ENCODE measurements around the gene PLCH1.

PLCH1 gene, protein sequence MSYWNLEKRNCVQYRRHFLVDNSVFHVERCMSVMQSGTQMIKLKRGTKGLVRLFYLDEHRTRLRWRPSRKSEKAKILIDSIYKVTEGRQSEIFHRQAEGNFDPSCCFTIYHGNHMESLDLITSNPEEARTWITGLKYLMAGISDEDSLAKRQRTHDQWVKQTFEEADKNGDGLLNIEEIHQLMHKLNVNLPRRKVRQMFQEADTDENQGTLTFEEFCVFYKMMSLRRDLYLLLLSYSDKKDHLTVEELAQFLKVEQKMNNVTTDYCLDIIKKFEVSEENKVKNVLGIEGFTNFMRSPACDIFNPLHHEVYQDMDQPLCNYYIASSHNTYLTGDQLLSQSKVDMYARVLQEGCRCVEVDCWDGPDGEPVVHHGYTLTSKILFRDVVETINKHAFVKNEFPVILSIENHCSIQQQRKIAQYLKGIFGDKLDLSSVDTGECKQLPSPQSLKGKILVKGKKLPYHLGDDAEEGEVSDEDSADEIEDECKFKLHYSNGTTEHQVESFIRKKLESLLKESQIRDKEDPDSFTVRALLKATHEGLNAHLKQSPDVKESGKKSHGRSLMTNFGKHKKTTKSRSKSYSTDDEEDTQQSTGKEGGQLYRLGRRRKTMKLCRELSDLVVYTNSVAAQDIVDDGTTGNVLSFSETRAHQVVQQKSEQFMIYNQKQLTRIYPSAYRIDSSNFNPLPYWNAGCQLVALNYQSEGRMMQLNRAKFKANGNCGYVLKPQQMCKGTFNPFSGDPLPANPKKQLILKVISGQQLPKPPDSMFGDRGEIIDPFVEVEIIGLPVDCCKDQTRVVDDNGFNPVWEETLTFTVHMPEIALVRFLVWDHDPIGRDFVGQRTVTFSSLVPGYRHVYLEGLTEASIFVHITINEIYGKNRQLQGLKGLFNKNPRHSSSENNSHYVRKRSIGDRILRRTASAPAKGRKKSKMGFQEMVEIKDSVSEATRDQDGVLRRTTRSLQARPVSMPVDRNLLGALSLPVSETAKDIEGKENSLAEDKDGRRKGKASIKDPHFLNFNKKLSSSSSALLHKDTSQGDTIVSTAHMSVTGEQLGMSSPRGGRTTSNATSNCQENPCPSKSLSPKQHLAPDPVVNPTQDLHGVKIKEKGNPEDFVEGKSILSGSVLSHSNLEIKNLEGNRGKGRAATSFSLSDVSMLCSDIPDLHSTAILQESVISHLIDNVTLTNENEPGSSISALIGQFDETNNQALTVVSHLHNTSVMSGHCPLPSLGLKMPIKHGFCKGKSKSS (N-terminal part only)

DNA sequence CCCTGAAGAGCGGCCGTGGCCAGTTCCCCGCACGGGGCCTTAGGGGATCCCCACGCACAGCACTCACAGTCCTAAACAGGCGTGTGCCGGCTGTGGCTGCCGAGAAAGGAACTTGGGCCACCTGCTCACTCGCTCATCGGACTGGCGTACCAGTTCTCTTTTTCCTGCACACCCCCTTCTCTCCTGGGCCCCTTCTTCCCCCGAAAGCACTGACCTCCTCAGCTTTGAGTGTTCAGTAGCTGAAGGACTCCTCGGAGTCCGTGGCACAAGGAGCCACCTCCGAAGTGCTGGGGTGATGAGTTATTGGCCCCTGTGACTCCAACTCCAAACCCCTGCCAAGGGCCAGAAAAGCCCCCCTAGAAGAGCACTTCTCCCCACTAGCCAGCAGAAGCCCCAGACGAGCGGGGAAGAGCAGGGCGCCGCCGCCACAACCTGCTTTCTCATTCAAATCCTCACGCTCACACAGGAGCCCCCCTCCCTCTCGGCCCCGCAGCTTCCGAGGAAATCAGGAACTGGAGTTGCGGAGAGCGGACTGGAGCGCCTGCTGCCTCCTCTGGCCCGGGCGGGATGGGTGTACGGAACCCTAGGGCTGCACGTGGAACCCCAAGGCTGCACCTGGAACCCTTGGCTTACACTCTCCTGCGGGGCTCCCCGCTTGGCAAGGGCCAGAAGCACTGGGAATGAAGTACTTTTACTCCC, at the start of gene PLCH1:
Gene PLCH1 (minus strand): TSS at position 446 of the 699 bp plus-strand sequence. CDS start 40,847 bp downstream, outside the sequence.
- peak; percentile 82 for DNase-seq (ENCODE audit: low spot score)

GRCh38 chr3:155792532-155792931, 47.7 kb upstream of the PLCH1 start:
- DNase-seq (ENCODE audit: low spot score), result no peak

DNA sequence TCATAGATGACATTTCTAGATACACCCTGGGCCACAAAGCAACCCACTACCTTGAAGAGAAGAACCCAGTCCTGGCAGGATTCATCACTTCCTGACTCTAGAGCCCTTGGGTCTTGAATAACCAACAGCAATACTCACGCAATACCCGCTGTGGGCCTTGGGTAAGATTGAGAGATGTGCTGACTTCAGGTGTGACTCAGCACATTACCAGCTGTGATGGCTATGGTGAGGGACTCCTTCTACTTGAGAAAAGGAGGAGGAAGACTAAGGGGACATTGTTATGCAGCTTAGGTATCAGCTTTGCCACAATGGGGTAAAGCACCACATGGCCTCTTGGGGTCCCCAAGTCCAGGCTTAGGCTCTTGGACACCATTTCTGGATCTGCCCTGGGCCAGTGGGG, 46.3 kb upstream of the PLCH1 start:
- DNase-seq (ENCODE audit: low spot score), result no peak

DNA sequence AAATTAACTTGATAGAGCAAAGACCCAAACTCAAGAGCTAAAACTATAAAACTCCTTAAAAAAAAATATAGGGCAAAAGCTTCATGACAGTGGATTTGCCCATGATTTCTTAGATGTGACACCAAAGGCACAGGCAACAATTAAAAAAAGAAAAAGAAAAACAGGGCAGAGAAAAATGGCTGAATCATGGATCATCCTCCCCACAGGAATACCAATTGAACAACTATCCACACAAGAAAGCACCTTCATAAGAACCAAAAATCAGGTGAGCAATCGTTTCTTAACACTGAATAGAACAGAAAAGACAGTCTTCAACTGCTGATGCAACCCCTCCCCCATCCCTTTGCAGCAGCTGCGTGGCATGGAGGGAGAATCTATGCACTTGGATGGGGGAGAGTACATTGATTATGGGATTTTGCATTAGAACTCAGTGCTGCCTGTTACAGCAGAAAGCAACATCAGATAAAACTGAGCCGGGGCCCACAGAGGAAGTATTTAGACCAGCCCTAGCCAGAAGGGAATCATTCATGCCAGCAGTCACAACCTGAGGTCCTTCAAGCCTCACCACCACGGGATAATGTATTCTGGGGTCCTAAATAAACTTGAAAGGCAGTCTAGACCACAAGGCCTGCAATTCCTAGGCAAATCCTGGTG, 45.5 kb upstream of the PLCH1 start:
- no peak for DNase-seq (ENCODE audit: low spot score)

- no peak for DNase-seq (ENCODE audit: low spot score)
Observed at GRCh38 chr3:155785662-155786295, 40.9 kb upstream of the PLCH1 start.

GRCh38 chr3:155782390-155782953, 37.6 kb upstream of the PLCH1 start:
- DNase-seq (ENCODE audit: low spot score), result no peak

- DNase-seq (ENCODE audit: low spot score), result no peak
Observed at GRCh38 chr3:155780291-155780690, 35.4 kb upstream of the PLCH1 start.

DNA sequence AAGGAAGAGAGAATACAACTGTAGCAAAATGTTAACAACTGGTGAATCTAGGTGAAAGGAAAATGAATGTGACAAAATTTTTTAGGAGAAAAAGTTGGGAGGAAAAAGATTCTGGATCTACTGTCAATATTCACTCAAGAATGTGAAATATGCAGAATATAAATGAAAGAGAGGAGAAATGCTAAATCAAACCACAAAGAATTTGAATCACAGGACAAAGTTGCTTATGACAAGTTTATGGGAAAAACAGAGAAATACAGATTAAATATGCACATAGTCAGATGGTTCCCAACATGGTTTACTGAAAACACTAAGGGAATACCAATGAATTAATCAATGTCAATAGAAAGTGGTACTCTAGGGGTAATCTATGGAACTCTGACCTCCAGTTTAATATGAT, 33.6 kb upstream of the PLCH1 start:
- DNase-seq (ENCODE audit: low spot score), result no peak

GRCh38 chr3:155772801-155773200, 27.9 kb upstream of the PLCH1 start:
- DNase-seq (ENCODE audit: low spot score), result no peak

DNA sequence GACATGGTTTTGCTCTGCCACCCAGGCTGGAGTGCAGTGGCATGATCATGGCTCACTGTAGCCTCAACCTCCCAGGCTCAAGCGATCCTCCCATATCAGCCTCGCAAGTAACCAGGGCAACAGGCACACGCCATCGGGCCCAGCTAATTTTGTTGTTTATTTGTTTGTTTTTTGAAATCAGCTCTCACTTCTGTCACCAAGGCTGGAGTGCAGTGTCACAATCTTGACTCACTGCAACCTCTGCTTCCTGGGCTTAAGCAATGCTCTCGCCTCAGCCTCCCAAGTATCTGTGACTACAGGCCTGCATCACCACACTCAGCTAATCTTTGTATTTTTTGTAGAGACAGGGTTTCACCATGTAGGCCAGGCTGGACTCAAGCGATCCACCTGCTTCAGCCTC, 26.3 kb upstream of the PLCH1 start:
- no peak for DNase-seq (ENCODE audit: low spot score)

DNA sequence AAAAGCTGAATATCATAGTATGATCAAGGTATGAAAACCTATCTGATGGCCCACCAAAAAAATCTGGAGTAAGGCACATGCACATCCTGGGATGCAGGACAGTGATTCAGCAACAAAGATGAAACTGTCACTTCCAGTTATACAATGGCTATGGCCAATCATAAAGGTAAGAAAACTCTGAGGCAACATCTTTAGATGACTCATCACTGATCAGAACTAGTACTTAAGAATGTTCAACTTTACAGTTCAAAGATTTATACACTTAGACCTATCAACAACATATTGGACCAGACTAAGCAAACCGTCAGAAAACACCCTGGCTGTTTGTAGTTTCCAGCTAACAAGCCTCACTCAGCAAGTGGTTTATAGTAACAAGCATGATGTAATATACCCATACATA, 21.3 kb upstream of the PLCH1 start:
- DNase-seq (ENCODE audit: low spot score), result peak; percentile 39

DNA sequence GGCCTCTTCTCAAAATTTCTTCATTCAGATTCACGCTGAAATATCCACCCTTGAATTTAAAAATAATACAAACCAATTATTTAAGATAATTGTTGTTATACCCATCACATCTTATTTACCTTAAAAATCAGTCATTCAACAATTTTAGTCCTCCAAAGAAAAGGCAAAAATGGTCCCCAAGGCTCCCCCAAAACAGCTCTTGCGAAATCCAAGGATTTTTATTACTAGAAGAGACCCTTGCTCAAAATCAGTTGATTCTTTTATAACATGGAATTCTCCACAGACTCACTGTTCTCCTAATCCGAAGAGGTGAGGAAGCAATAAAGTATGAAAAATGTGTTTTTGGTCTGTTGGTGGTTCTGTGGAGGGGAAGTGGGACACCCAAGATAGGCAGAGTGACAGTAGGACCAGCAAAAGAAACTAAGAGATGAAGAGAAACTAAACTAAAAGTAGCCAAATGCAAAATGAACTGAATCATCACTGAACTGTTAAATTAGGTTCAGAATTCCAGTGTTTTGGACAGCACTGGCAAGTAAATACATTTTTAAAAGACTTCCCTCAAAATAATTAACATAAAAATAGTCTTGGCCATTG, 19.1 kb upstream of the PLCH1 start:
- no peak for DNase-seq (ENCODE audit: low spot score)

- DNase-seq (ENCODE audit: low spot score), result no peak
Observed at GRCh38 chr3:155760653-155761052, 15.8 kb upstream of the PLCH1 start.

GRCh38 chr3:155757577-155757976, 12.7 kb upstream of the PLCH1 start:
- no peak for DNase-seq (ENCODE audit: low spot score)

DNA sequence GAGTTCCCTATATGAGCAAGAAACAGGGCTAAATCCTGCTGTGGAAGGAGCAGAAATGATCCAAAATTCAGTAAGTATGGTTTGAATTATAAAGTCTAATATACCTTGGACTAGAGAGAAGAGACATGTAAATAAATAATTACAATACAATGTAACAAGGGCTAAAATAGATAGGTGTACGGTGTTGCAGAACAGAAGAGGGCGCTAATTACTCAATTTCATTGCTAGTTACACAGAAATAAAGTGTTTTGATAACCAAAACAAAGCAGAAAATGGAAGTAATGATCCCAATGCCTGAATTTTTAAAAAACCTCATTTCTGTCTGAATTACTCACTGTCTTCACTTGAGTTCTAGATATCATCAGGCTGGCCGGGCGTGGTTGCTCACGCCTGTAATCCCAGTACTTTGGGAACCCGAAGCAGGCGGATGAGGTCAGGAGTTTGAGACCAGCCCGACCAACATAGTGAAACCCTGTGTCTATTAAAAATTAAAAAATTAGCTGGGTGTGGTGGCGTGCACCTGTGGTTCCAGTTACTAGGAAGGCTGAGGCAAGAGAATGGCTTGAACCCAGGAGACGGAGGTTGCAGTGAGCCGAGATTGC, 8.3 kb upstream of the PLCH1 start:
- peak; percentile 77 for DNase-seq (ENCODE audit: low spot score)

DNA sequence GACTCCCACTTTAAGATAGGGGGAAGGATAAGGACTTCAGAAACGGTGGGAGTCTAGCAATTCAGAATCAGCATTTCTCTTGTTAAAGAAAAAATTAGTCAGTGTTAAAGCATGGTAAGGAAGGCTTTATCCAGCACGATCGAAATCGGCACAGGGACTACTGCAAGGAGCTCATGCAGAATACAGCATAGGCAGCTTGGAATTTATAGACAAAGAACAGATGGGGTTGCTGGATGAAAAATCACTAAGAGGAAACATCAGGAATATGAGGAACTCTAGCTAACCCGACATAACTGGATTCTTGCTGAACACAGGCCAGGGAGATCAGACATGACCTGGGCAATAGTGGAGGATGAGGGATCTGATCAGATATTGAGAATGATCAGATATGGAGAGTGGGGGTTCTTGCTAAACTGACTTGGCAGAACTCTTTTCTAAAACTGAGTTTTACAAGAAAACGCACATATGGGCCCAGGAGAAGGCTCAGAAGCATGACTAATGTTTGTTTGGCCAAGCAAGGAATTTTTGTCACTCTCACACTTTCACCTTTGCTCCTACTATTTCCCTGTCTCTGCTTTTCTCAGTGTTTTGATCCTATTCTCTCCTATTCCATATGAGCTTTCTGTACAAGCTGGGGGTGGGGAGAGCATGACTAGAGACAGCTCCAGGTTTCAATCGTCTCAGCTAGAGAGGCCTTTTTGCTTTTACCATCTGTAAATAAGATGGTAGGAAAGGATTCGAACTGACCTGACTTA, 3.9 kb upstream of the PLCH1 start:
- DNase-seq (ENCODE audit: low spot score), result no peak

DNA sequence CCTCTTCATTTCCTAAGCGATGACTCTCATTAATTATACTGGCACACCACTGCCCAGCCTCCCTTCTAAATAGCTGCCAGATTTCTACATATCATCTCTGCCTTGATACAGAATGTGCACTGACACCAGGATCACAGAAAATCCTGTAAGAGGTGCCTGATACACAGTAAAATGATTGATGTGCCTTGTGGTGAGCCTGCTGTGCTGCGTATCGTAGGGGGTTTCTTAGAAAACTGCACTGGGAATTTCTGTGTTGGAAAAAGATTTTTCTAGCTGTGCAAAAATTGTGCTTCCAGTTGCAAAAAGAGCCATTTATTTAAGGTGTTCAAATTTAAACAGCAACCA, 3.0 kb upstream of the PLCH1 start:
- no peak for DNase-seq (ENCODE audit: low spot score)

DNA sequence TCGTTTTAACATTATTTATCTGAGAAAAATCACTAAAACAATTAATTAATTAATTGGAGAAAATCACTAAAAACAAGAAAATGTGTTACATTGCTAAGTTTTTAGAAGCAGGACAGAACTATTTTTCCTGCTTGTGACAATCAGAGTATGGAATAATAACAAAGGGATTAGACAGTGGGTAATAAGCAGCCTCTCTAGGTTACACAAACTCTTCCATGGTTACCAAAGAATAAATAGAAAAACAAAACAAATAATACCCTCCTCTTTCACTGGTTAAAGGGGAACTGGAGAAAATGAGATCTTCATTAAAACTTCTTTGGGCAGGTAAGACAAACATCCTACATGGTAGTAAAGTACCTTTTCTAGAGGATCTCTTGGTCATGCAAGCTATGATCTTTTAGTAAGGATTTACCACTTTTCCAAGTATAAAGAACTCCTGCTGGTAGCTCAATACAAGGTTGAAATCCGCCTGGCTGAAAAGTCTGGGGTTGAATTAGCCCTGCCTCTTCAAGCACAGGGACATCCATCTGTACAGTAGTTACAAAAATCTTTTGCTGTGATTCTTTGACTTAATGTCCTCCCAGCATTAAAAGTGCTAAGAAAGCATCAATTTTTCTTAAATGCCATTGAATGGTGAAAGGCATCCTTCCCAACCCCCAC, 2.5 kb upstream of the PLCH1 start:
- no peak for DNase-seq (ENCODE audit: low spot score)

All from RKO (cell line).